SU-DHL-6 (cell line): Measurements from ENCODE around the gene CYP4F3.

Experiments
- EZH2phosphoT487 ChIP-seq: fragments of 200-600 bp; sonication (generic), shearing (Covaris generic); conservative IDR thresholded peaks from 2 replicates; pipeline ENCODE4 v1.6.1; 2018; ENCODE audit warnings: mild to moderate bottlenecking, antibody characterized with exemption, low read length, moderate library complexity, mixed read lengths
- TF ChIP-seq, protein P1 (sequence below): fragments of 200-600 bp; sonication (generic); IDR thresholded peaks from one replicate; pipeline ENCODE4 v1.5.1; 2017; ENCODE audit warnings: antibody characterized with exemption, mild to moderate bottlenecking, low read length, moderate library complexity; ENCODE audit not compliant: insufficient read depth, poor library complexity, severe bottlenecking

- TF ChIP-seq, protein P1, sequence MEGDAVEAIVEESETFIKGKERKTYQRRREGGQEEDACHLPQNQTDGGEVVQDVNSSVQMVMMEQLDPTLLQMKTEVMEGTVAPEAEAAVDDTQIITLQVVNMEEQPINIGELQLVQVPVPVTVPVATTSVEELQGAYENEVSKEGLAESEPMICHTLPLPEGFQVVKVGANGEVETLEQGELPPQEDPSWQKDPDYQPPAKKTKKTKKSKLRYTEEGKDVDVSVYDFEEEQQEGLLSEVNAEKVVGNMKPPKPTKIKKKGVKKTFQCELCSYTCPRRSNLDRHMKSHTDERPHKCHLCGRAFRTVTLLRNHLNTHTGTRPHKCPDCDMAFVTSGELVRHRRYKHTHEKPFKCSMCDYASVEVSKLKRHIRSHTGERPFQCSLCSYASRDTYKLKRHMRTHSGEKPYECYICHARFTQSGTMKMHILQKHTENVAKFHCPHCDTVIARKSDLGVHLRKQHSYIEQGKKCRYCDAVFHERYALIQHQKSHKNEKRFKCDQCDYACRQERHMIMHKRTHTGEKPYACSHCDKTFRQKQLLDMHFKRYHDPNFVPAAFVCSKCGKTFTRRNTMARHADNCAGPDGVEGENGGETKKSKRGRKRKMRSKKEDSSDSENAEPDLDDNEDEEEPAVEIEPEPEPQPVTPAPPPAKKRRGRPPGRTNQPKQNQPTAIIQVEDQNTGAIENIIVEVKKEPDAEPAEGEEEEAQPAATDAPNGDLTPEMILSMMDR = no peak
- TF ChIP-seq EZH2phosphoT487 = no peak
Measured at GRCh38 chr19:15649526-15649925, 8.8 kb downstream of the CYP4F3 start.
